Measurements from ENCODE around the gene MVD.

The MVD gene

DNA sequence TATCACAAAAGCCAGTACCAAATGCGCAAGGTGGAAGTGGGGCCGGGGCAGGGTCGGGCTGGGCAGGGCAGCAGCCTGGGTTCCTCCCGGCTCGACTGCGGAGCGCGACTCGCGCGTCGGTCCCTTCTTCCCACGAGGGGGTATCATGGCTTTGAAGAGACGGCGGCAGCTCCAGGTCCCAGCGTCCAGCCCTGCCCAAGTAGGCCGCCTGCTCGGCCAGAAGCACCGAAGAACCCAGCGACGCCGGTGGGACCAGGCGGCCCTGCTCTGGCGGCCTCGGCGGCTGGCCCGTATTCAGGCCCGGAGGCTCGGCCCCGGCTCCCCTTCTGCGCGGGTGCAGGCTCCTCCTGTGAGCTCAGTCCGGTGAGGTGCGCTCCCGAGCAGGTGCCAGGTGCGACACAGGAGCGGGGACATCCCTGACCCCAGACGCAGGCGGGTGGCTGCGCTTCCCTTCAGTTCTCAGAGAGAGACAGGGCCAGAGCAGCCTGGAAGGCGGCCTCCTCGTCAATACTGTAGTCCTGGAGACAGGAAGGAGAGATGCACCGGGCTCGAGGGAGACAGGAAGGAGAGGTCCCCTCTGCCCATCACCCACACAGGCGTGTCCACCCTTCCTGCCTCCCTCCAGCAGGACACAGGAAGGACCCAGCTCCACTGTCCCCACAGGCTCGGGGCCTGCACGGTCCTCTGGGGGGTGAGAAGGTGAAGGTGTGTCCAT is 34.4 kb upstream of the MVD start:
- DNase-seq (ENCODE audit: low read depth in 2 of 2), result no peak

GRCh38 chr16:88696441-88696840 is 33.5 kb upstream of the MVD start:
- DNase-seq (ENCODE audit: low read depth in 2 of 2), result no peak

- no peak for DNase-seq (ENCODE audit: low read depth in 2 of 2)
These were observed 32.9 kb upstream of the MVD start for GRCh38 chr16:88695753-88696152.

DNA sequence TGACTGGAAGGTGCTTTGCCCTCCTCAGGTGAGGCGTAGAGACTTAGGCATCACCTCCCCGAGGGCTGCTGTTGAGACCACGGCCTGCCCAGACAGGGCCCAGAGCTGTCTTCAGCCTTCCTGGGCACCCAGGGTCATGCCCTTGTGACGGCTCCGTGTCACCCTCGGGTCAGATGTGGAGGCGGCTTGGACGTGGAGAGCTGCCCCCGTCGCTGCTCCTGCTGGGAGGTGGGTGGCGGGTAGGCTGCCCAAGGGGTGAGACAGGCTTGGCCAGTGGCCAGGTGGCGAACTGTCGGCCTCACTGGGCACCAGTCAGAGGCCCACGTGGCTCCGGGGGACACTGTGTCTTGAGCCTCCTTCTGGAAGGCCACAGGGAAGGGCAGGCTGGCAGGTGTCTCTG is 32.3 kb upstream of the MVD start:
- no peak for DNase-seq (ENCODE audit: low read depth in 2 of 2)

DNA sequence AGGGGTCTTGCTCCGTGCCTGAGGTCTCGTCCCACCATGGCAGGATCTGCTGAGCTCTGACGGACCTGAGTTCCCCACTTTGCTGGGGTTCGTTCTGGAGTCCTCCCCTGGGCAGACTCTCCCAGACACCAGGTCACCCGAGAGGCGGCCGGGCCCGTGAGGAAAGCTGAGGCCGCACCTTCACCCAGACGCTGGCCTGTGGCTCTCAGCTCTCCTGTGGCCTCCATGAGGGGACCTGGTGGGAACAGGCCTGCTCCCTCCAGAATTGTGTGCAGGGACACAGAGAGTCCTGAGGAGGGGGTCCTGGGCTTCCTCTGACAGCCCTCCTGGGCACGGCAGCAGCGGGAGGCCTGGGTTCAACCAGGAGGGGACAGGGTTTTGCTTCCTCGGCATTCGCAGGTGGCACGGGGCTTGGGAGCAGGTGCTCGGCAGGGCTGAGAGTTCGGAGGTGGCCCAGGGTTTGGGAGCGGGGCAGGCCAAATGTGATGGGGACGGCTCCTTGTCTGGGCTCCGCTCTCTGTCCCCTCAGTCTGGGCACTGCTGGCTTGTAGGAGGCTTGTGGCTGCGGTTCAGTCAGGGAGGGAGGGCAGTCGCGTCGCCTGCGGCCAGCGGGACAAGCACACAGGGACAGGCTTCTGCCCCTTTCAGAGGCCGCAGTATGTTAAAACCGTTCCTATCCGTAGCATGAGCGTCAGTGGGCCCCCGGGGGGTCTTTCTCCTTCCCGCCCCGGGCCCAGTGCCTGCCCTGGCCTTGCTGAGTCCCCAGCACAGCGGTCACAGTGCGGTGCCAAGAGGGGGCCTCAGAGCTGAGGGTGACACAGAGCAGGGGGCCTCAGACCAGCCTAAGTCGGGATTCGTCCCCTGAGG is 31.6 kb upstream of the MVD start:
- DNase-seq (ENCODE audit: low read depth in 2 of 2), result no peak

- no peak for DNase-seq (ENCODE audit: low read depth in 2 of 2)
These were observed 30.7 kb upstream of the MVD start for GRCh38 chr16:88693420-88694177.

DNA sequence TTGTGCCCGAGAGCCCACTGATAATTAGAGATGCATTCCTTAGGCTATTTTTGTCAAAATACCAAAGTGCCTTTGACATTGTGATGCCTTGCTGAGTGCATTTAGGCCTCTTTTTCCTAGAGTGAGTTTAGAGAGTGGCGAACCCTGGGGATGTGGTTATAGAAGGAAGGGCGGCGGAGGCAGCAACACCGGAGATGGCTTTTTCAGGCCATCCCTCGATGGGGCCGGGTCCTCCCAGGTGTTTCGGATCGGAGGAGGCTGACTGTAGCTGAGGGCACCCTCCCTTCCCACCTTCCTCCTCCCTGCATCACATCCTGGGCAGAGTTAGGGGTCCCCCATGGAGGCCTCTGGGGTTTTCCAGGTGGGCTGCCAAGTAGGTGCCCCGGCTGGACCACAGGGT is 30.0 kb upstream of the MVD start:
- DNase-seq (ENCODE audit: low read depth in 2 of 2), result no peak

DNA sequence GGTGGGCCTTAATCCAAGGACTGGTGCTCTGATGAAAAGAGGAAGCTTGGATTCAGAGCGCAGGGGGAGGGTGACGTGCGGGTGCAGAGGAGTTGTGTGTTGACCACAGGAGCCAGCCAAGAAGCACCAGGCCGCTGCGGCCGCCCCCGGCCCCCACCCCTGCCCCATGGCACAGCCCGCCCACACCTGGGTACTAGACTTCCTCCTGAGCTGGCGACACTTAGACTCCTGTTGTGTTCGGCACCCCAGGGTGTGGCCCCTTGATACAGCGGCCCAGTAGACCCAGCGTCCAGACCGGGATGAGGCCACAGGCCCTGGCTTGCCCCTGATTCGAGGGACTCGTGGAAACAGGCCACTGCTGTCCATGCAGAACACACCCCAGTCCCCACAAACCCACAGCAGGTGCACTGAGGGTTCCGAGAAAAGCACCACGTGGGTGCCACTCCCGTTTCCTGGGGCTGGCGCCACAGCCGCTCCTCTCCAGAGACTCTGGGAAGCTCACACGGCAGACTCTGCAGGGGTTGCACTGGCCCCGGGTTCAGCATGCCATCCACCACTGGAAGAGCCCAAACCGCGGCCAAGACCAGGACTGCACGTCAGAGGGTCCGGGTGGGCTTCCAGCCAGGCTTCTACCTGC is 29.2 kb upstream of the MVD start:
- no peak for DNase-seq (ENCODE audit: low read depth in 2 of 2)

DNA sequence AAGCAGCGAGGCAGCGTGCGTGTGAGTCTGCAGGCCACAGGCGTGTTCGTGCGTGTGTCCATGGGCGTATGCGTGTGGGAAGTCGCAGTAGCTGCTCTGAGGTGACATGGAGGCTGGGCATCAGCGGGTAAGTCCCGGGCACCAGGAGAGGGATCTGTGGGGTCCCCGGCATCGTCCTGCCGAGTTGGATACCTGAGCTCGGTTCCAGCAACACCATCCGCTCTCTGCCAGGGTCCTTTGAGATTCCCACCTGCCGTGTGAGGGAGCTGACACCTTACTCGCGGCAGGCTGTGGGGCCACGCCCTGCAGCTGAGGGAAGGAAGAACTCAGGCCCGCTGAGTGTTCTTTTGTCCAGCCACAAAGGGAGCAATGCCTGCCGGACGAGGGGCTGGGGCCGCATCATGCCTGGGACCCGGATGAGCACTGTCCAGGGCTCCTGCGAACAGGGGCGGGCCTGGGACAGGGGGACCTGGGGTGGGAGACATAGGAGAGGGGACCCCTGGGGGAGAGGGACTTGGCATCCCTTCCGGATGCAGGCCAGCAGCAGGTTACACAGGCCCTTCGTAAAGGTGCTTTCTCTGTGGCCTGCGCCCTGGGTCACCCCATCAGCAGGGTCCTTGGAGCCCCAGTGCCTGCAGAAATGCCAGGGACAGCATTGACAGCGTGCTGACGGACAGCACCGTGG is 28.4 kb upstream of the MVD start:
- no peak for DNase-seq (ENCODE audit: low read depth in 2 of 2)

DNA sequence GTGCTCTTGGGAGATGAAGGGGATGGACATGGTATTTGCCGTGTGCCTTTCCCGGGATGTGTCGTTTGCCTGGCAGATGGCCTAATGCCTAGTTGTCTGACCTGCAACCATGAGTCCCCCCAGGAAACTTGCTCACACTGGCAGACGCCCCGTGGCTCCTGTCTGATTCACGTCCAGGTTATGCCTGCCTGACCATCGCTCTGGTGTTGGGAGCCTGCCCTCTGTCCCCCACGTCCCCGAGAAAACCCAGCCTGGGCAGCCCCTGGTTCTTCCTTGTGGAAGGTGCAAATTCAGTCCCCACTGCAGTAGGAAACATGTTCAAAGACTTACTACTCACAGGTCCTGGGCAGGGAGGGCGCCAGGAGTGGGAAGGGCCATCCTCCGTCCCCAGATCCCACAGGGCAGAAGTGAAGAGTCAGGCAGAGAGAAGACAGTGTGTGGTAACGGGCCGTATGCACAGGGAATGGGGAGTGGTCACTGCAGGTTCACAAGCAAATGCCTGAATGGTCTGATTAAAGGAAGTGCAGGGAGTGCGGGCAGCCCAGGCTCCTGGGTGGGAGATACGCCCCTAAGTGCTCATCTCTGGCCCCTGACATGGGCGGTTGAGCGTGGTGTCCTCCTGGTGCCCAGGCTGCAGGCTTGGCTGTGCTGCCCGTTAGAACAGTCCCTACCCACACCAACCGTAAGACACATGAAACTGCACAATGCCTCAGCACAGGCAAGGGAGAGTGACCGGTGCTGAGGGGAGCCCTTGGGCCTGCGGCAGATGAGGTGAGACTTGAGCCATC is 27.6 kb upstream of the MVD start:
- DNase-seq (ENCODE audit: low read depth in 2 of 2), result no peak

GRCh38 chr16:88688013-88688778 is 25.3 kb upstream of the MVD start:
- DNase-seq (ENCODE audit: low read depth in 2 of 2), result no peak

GRCh38 chr16:88687676-88688012 is 24.8 kb upstream of the MVD start:
- no peak for DNase-seq (ENCODE audit: low read depth in 2 of 2)

DNA sequence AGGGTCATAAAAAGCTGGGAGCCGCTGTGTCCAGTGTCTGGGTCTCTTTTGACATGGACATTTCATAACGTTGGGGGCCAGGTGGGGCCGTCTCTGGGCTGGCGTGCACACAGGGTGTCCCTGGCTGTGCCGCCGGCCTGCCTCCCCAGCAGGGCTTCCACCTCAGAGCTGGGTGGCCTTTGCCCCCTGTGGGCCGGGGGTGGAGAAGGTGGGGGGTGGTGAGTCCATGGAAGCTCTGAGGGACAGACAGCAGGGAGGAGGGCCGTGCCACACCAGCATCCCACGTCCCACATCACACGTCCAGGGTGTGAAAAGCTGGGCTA is 24.3 kb upstream of the MVD start:
- DNase-seq (ENCODE audit: low read depth in 2 of 2), result no peak

DNA sequence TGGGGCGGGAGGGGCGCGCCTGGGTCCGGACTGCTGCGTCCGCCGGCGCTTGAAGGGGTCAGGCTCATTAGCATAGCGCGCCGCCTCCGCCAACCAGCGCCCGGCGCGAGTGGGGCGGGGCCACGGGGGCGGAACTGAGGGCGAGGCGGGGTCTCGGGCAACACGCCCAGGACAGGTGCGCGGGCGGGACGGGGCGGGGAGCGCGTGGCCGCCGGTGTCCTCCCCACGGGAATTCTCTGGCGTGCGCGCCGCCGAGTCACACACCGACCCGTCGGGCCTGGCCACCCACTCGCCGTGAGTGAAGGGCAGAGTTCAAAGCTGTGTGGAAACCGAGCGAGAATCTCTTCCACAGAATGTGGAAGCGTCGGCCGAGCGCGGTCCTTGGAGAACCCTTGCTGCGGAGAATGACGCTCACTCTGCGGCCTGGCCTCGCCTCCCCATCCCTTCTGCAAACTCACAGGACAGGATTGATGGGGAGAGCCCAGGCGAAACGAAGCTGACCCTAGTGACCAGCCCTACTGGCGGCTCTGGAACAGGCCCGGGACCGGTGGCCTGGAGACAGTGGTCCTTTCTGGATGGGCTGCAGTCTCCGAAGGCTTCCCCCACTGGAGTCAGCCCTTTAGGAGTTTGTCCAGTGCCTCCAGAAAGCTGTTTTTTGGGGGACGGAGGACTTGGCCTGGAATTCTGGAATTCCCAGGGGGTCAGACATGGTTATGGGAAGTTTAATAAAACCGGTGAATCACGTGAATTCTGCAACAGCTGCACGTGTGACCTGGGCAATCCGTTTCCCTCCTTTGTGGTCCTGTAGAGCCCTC is 23.8 kb upstream of the MVD start, which contains the start of gene SNAI3:
SNAI3 (minus strand) TSS at position 69 of the 815 bp plus-strand sequence. CDS start 101 bp downstream, outside the sequence.
- peak; percentile 67 to 87 for DNase-seq (ENCODE audit: low read depth in 2 of 2)

- no peak for DNase-seq (ENCODE audit: low read depth in 2 of 2)
These were observed 23.2 kb upstream of the MVD start for GRCh38 chr16:88686062-88686438.

DNA sequence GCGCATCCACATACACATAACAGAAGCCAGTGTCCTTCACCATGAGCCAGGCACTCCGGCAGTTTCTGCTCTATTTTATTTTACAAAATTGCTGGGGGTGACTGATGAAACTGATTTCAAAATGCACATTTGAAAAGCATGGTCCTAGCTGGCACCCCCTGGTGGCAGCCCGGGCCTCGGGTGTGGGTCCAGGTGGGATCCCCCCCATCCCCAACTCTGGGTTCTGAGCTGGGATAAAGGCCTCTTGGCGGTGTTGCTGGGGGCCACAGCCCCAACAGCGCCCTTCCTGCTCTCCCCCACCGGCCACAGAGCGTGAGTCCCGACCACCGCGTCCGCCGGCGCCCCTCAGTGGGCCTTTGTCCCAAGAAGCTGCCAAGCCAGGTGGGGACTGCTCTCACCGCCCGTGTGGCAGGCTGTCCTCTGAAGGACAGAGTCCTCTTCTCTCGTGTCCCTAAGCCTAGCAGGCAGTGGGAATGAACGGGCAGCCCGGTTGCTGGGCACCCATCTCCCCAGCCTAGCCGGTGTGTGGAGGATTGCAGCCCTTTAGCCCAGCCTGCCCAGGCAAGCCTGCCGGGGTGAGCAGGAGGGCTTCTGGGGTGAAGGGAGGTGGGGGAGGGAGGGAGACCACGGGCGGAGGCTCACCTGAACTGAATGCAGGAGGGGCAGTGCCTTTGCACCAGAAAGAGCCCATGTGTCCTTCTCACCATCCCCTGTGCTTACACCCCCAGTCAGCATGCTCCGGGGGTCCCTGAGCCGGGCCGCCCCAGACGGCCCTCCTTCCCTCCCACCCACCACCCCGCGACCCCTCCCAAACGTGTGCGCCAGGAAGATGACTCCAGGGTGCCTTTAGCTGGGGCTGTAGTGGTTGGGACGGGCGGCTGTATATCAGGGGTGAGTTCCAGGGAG is 22.5 kb upstream of the MVD start:
- peak in 1 of 2 experiments; percentile 54 for DNase-seq (ENCODE audit: low read depth in 2 of 2)

GRCh38 chr16:88684569-88685155 is 21.8 kb upstream of the MVD start:
- DNase-seq (ENCODE audit: low read depth in 2 of 2), result no peak
